ENCODE results near the gene SAG.

The SAG gene

GRCh38 chr2:233295891-233296290, 11.7 kb upstream of the SAG start:
- Histone ChIP-seq H3K4me3 (ENCODE audit: low read depth in 1 of 2, low read length in 1 of 2) (no peak overlapping the region), H3K27me3 (no peaks in the 10 kb centered on the region), H3K36me3 (peaks cover 51% of the 10 kb centered on the region), H3K27ac (no peak overlapping the region), H3K4me1 (ENCODE audit: control insufficient read depth in 1 of 2, insufficient read depth in 1 of 2, low read depth in 1 of 2, low read length in 1 of 2) (no peaks in the 10 kb centered on the region), H3K9me3 (no peaks in the 10 kb centered on the region)
- no peak for TF ChIP-seq CTCF (IDR thresholded peaks at IDR 0.05)

- Histone ChIP-seq H3K4me1 (ENCODE audit: control insufficient read depth in 1 of 2, insufficient read depth in 1 of 2, low read depth in 1 of 2, low read length in 1 of 2) (no peaks in the 10 kb centered on the region), H3K4me3 (ENCODE audit: low read depth in 1 of 2, low read length in 1 of 2) (no peak overlapping the region), H3K27ac (no peak overlapping the region), H3K27me3 (no peaks in the 10 kb centered on the region), H3K9me3 (no peaks in the 10 kb centered on the region), H3K36me3 (peaks cover 39% of the 10 kb centered on the region)
- TF ChIP-seq CTCF (IDR thresholded peaks at IDR 0.05) = no peak
Observed at GRCh38 chr2:233297076-233297475, 10.5 kb upstream of the SAG start.

GRCh38 chr2:233300401-233300800, 7.2 kb upstream of the SAG start:
- Histone ChIP-seq H3K9me3 (no peaks in the 10 kb centered on the region), H3K27me3 (no peaks in the 10 kb centered on the region), H3K27ac (no peak overlapping the region), H3K36me3 (peaks cover 6% of the 10 kb centered on the region), H3K4me3 (ENCODE audit: low read depth in 1 of 2, low read length in 1 of 2) (no peak overlapping the region), H3K4me1 (ENCODE audit: control insufficient read depth in 1 of 2, insufficient read depth in 1 of 2, low read depth in 1 of 2, low read length in 1 of 2) (no peaks in the 10 kb centered on the region)
- no peak for TF ChIP-seq CTCF (IDR thresholded peaks at IDR 0.05)

GRCh38 chr2:233301248-233301647, 6.4 kb upstream of the SAG start:
- no peak for TF ChIP-seq CTCF (IDR thresholded peaks at IDR 0.05)
- H3K4me1 ChIP-seq (ENCODE audit: control insufficient read depth in 1 of 2, insufficient read depth in 1 of 2, low read depth in 1 of 2, low read length in 1 of 2) = no peaks in the 10 kb centered on the region
- no peak overlapping the region for H3K27ac ChIP-seq
- no peak overlapping the region for H3K4me3 ChIP-seq (ENCODE audit: low read depth in 1 of 2, low read length in 1 of 2)
- H3K27me3 ChIP-seq = no peaks in the 10 kb centered on the region
- H3K36me3 ChIP-seq = no peaks in the 10 kb centered on the region
- no peaks in the 10 kb centered on the region for H3K9me3 ChIP-seq

GRCh38 chr2:233301811-233302210, 5.8 kb upstream of the SAG start:
- Histone ChIP-seq H3K27ac (no peak overlapping the region), H3K9me3 (no peaks in the 10 kb centered on the region), H3K36me3 (no peaks in the 10 kb centered on the region), H3K4me3 (ENCODE audit: low read depth in 1 of 2, low read length in 1 of 2) (no peak overlapping the region), H3K4me1 (ENCODE audit: control insufficient read depth in 1 of 2, insufficient read depth in 1 of 2, low read depth in 1 of 2, low read length in 1 of 2) (no peaks in the 10 kb centered on the region), H3K27me3 (no peaks in the 10 kb centered on the region)
- no peak for TF ChIP-seq CTCF (IDR thresholded peaks at IDR 0.05)

- H3K4me1 ChIP-seq (ENCODE audit: control insufficient read depth in 1 of 2, insufficient read depth in 1 of 2, low read depth in 1 of 2, low read length in 1 of 2) = no peaks in the 10 kb centered on the region
- H3K4me3 ChIP-seq (ENCODE audit: low read depth in 1 of 2, low read length in 1 of 2) = no peak overlapping the region
- H3K9me3 ChIP-seq = no peaks in the 10 kb centered on the region
- no peak overlapping the region for H3K27ac ChIP-seq
- H3K36me3 ChIP-seq = no peaks in the 10 kb centered on the region
- no peaks in the 10 kb centered on the region for H3K27me3 ChIP-seq
- TF ChIP-seq CTCF (IDR thresholded peaks at IDR 0.05) = no peak
Observed at GRCh38 chr2:233303252-233303651, 4.4 kb upstream of the SAG start.

All from neutrophil (primary cell).